AG04449 (cell line): ENCODE results near the gene DUSP16.

ENCODE experiments used
- CTCF ChIA-PET: fragments of 350-600 bp; formaldehyde crosslinking; extraction: SDS; loops from one replicate; lab custom pipeline; 2021; ENCODE audit warnings: antibody characterized with exemption; lab: Yijun Ruan, JAX
- POLR2A ChIA-PET: fragments of 400-600, 350-600 bp; formaldehyde crosslinking; extraction: SDS; loops from one replicate; lab custom pipeline; 2020; ENCODE audit warnings: antibody characterized with exemption, inconsistent platforms; lab: Yijun Ruan, JAX
- DNase-seq: peaks from one replicate; pipeline ENCODE4 v3.0.0-alpha.2; 2010; ENCODE audit warnings: low read depth, low spot score
- H3K4me3 ChIP-seq: 2 replicates; pipeline ENCODE4 v1.5.1; 2011; ENCODE audit warnings: low read depth, mild to moderate bottlenecking, control low read depth, low read length
- TF ChIP-seq, protein P1 (sequence below): IDR thresholded peaks from one replicate; pipeline ENCODE4 v1.5.1; 2011; ENCODE audit warnings: mild to moderate bottlenecking, moderate library complexity, low read length, control low read depth, inconsistent platforms; ENCODE audit not compliant: insufficient read depth; ENCODE audit errors: missing control alignments

Gene DUSP16

DNA sequence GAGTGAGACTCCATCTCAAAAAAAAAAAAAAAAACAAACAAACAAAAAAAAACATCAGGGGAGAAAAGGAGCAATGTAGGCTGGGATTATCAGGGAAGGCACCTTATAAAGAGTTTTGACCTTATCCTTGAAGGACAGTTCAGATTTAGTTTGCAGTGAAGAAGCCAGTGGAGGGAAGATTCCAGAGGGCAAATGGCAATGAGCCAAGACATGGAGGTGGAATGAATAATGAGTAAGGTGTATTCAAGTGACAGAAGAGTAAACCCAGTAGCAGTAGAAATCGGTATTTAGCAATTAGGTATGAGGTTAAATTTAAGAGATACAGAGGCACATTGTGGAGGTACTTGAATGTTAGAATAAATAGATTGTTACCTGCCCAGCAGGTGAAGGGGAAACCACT lies 2.2 kb upstream of the DUSP16 start:
- TF ChIP-seq, protein P1, sequence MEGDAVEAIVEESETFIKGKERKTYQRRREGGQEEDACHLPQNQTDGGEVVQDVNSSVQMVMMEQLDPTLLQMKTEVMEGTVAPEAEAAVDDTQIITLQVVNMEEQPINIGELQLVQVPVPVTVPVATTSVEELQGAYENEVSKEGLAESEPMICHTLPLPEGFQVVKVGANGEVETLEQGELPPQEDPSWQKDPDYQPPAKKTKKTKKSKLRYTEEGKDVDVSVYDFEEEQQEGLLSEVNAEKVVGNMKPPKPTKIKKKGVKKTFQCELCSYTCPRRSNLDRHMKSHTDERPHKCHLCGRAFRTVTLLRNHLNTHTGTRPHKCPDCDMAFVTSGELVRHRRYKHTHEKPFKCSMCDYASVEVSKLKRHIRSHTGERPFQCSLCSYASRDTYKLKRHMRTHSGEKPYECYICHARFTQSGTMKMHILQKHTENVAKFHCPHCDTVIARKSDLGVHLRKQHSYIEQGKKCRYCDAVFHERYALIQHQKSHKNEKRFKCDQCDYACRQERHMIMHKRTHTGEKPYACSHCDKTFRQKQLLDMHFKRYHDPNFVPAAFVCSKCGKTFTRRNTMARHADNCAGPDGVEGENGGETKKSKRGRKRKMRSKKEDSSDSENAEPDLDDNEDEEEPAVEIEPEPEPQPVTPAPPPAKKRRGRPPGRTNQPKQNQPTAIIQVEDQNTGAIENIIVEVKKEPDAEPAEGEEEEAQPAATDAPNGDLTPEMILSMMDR: no peak
- DNase-seq: no peak
- ChIA-PET POLR2A (interaction anchor here (0.7 kb wide), 1 partner anchor 187 kb away, joined by 10 read pairs; no protein-coding TSS in a partner anchor), CTCF (interaction anchor here (0.7 to 2.8 kb wide), 19 partner anchors 11 to 527 kb away, joined by 3 to 81 read pairs (median 7); no protein-coding TSS in a partner anchor)
- H3K4me3 ChIP-seq: no peak overlapping the region

DNA sequence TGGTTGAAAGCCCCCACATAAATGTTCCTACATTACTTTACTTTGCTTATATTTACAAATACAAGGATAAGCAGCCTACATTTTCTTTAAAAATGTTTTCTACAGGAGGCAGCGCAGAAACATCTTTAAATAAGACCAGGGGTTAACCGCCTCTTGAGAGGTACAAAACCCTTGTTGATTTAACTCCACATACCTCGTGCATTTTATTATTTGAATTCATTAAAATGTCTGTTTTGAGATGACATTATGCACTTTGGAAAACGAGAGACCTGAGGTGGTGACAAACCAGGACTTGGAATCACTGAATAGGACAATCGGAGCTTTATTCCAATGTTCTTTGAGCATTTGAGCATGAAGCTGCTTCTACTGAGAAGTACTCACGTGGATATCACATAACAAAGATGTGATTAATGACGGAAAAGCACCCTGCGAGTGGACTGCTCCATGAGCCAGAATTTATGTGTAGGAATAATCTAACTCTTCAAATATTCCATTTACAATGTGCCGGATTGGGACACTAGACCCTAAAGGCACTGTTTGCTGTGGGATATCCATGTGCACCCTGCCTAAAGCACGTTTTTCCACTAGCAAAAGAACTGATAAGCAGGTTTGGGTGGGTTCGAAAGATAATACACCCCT lies 746 bp upstream of the DUSP16 start:
- CTCF ChIA-PET: interaction anchor here (0.6 to 2.8 kb wide), 29 partner anchors 9 to 526 kb away, joined by 3 to 81 read pairs (median 5); no protein-coding TSS in a partner anchor
- DNase-seq: no peak
- H3K4me3 ChIP-seq: peak overlapping the region; percentile 74
- TF ChIP-seq, protein P1: no peak
- POLR2A ChIA-PET: no interaction called here

GRCh38 chr12:12562016-12562483 lies 613 bp downstream of the DUSP16 start:
- DNase-seq: no peak
- ChIA-PET POLR2A (no interaction called here), CTCF (interaction anchor here (1.2 to 2.8 kb wide), 7 partner anchors 15 to 524 kb away, joined by 4 to 81 read pairs (median 12); no protein-coding TSS in a partner anchor)
- TF ChIP-seq, protein P1: no peak
- peak overlapping the region; percentile 74 for H3K4me3 ChIP-seq

DNA sequence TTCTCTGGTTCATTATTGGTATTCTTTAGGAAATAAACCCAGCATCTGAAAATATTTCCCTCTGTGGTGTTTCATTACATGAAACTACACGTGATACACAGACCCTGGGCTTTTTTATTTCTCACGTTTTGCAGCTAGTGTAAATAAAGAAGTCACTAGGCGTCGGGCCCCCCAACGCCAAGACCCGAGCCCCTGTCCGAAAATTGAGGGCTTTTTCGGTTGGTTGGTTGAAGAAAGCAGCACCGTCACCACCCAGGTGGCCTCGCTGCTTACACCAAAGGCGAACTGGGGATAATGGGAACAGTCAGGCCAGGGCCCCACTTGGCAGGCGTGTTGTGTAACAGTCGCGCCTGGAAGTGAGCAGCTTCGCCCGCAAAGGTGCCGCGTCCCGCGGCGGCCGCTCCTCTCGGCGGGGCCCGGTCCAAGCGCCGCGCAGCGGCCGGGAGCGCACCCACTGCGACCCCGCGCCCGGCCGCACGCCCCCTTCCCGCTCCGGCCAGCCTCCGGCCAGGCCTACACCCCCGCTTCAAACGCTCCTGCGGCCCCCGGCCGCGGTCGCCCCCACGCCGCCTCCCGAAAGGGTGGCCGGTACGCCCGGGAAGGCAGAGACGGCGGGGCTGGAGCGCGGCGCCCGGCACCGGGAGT lies 1.2 kb downstream of the DUSP16 start:
- TF ChIP-seq, protein P1: no peak
- ChIA-PET POLR2A (no interaction called here), CTCF (interaction anchor here (1.0 to 1.7 kb wide), 4 partner anchors 13 to 185 kb away, joined by 3 to 6 read pairs (median 4); no protein-coding TSS in a partner anchor)
- peak overlapping the region; percentile 74 for H3K4me3 ChIP-seq
- DNase-seq: no peak

GRCh38 chr12:12560587-12561370 lies 1.9 kb downstream of the DUSP16 start:
- TF ChIP-seq, protein P1: no peak
- ChIA-PET CTCF (interaction anchor here (1.0 to 1.7 kb wide), 4 partner anchors 13 to 184 kb away, joined by 3 to 6 read pairs (median 4); no protein-coding TSS in a partner anchor), POLR2A (no interaction called here)
- peak overlapping the region; percentile 74 for H3K4me3 ChIP-seq
- DNase-seq: no peak
